Mucosa of descending colon (tissue), 3 donors: ENCODE measurements around the gene INSL3. TPM values are rescaled to one million over a fixed set of nuclear protein-coding genes. Genes with fewer than 3 reads are reported as not detected.
A peak's percentile ranks its signal among the peaks of the same experiment; 100 is the strongest.

ENCODE experiments used
- ATAC-seq: fragments of 200-7000 bp; cut with Tn5 transposase; one replicate; pipeline ENCODE4 v1.9.1; 2020; ENCODE audit warnings: mild to moderate bottlenecking, moderate library complexity
- DNase-seq, 3 donors: peaks; one replicate each; pipeline ENCODE4 v3.0.0-alpha.2; 2020
- H3K36me3 ChIP-seq: fragments of 200-600 bp; one replicate; pipeline ENCODE4 v1.8.0; 2021; ENCODE audit warnings: low read depth, mild to moderate bottlenecking
- H3K4me1 ChIP-seq: fragments of 200-600 bp; one replicate; pipeline ENCODE4 v1.8.0; 2021; ENCODE audit warnings: low read depth, mild to moderate bottlenecking
- H3K4me3 ChIP-seq: fragments of 200-600 bp; one replicate; pipeline ENCODE4 v1.8.0; 2021; ENCODE audit warnings: mild to moderate bottlenecking
- H3K9me3 ChIP-seq: fragments of 200-600 bp; one replicate; pipeline ENCODE4 v1.8.0; 2021; ENCODE audit warnings: mild to moderate bottlenecking
- intact Hi-C, 2 donors: fragments of 100-400 bp; cut with DNase I in 1 of 2; cut with micrococcal nuclease in 1 of 2; formaldehyde crosslinking; loops; one replicate each; pipeline versions ENCODE4 v1.11.0 to v1.11.1; 2022; cut with DNase I, micrococcal nuclease
- total RNA-seq, 3 donors: library from RNA; stranded (reverse); fragmentation: NEBNext Ultra II Directional in 2 of 3; extraction: Animal tissue kit (Norgen Biotek cat#: 25700) in 2 of 3; gene quantifications; one replicate each; pipeline versions ENCODE4 v1.2.1 to v1.2.4, GENCODE V29; 2021 to 2023
- TF ChIP-seq, protein P1 (sequence below): fragments of 200-600 bp; IDR thresholded peaks from one replicate; pipeline ENCODE4 v1.8.0; 2022; ENCODE audit warnings: antibody characterized with exemption, mild to moderate bottlenecking
- donor health status: DM: no; HTN: no; CAD: no; lungs with moderate emphysema.
- donor health status: DM: no; HTN: no; CAD: no.
- donor health status: DM: no; HTN: yes; CAD: no.

Gene INSL3
- total RNA-seq, 3 donors from 2014 or later = not detected

DNA sequence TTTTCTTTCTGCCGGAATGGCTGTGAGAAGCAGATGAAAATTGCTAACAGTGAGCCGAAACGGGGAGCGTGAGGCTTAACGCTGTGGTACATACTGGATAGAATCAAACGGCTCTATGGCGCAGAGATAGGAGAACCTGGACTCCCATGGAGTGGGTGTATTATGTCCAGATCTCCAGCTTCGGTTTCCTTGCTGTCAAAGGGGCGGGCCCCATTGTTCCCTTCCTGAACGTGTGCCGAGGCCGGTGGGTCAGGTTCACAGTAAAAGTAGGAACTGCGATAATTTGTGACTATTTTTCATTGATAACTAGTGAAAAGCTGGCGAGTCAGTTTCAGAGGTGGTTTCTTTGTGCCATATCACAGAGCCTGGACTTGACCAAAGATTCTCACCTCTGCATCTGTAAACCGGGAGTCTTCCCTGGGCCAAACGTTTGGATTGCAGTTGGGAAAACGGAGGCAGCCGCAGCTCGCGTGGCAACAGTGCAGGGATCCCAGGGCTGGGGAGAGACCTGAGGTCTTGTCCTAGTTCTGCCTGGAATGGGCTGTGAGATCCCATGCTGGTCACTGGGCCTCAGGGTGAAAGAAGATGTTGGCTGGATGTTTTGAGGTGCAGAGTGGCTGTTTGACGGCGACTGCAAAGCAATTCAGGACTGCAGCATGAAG, 39.1 kb upstream of the INSL3 start:
- Histone ChIP-seq H3K4me3 (peak overlapping the region; percentile 89), H3K36me3 (peaks cover 5% of the 10 kb centered on the region), H3K4me1 (peaks cover 46% of the 10 kb centered on the region), H3K9me3 (no peaks in the 10 kb centered on the region)
- no peak for ATAC-seq
- peak in 1 of 3 donors; percentile 36 for DNase-seq
- intact Hi-C loops = no loop called here
- TF ChIP-seq, protein P1, sequence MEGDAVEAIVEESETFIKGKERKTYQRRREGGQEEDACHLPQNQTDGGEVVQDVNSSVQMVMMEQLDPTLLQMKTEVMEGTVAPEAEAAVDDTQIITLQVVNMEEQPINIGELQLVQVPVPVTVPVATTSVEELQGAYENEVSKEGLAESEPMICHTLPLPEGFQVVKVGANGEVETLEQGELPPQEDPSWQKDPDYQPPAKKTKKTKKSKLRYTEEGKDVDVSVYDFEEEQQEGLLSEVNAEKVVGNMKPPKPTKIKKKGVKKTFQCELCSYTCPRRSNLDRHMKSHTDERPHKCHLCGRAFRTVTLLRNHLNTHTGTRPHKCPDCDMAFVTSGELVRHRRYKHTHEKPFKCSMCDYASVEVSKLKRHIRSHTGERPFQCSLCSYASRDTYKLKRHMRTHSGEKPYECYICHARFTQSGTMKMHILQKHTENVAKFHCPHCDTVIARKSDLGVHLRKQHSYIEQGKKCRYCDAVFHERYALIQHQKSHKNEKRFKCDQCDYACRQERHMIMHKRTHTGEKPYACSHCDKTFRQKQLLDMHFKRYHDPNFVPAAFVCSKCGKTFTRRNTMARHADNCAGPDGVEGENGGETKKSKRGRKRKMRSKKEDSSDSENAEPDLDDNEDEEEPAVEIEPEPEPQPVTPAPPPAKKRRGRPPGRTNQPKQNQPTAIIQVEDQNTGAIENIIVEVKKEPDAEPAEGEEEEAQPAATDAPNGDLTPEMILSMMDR = no peak

DNA sequence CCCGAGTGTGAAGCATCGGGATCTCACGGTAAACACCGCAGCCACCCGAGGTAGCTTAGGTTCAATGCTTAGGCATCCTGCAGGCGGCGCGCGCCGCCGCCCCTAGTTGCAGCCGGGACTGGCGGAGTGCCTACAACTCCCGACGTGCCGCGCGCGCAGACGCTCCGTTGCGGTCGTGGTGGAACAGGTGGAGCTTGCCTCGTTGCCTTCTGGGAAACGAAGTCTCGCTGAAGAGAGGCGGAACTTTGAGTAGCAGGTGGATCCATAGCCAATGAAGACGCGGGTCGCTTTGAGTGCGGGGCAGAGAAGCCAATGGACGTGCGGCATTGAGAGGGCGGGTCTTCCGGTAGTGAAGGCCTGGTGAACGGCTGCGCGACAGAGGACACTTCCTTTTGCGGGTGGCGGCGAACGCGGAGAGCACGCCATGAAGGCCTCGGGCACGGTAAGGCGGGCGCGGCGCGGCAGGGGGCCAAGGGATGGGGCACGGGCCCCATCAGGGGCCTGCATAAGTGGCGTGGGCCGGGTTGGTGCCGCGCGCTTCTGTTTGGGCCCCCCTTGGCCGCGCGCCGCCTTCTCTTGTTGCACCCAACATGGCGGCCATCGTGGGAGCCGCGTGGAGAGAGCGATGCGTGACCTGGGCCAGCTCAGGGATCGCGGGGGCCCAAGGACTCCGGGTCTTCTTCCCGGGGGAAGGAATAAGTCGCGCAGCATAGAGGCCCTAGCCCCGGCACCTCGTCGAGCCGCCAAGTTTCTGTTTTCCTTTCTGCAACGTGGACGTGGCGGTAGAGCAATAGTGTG, 38.4 kb upstream of the INSL3 start, which contains the start of gene RPL18A:
RPL18A (plus strand) TSS at position 378 of the 798 bp plus-strand sequence; CDS start at position 425, 47 bp downstream.
- intact Hi-C loops = loop anchor here (2.0 to 10.0 kb wide), 3 partner anchors 65 to 155 kb away; partner anchors contain the start of genes B3GNT3 (in 1 of the 2) and CCDC124 (in 1 of the 2)
- Histone ChIP-seq H3K4me1 (peaks cover 39% of the 10 kb centered on the region), H3K9me3 (no peaks in the 10 kb centered on the region), H3K4me3 (peak within 1 kb of the TSS; percentile 89), H3K36me3 (peaks cover 5% of the 10 kb centered on the region)
- TF ChIP-seq, protein P1 = peak; percentile 78
- peak; percentile 94 for ATAC-seq
- peak; percentile 98 to 99 (median 99) for DNase-seq

DNA sequence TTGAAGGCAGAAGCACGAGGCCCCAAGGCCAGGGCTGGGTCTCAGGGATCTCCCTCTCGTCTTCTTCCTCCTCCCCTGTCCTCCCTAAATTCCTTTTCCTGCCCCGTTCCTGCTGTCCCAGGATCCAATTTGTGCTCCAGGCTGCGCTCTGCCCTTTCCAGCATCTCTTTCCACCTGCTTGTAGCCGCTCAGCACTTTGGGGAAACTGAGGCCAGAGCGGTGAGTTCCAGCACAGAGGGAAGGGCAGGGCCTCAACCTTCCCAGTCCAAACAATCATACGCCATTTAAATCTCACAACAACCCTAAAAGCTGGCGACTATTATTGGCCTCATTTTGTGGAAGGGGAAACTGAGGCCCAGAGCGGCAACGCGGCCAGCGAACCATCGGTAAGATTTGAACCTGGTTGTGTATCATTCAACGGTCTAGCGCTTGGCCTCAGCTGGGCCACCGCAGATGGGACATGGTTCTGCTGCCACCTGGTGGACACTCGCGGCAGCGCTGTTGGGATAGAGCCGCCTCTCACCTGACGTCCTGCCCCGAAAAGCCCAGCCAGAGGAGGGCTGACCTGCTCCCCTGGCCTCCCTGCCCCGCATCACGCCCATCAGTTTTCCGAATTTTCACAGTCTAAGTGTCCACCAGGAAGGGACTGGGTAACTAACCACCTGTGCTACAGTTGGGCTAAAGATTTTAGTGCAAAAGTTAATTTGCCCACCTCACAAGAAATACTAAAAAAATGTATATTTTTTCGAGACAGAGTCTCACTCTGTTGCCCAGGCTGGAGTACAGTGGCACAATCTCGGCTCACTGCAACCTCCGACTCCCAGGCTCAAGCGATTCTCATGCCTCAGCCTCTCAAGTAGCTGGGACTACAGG, 34.2 kb upstream of the INSL3 start:
- Histone ChIP-seq H3K36me3 (no peaks in the 10 kb centered on the region), H3K9me3 (no peaks in the 10 kb centered on the region), H3K4me3 (no peak overlapping the region), H3K4me1 (peaks cover 8% of the 10 kb centered on the region)
- DNase-seq (peak; percentile 89 to 95 (median 93)), ATAC-seq (peak; percentile 63)
- TF ChIP-seq, protein P1 = peak; percentile 94
- intact Hi-C loops = loop anchor here (10.0 kb wide), 2 partner anchors 61 to 151 kb away; partner anchors contain the start of gene B3GNT3 (in 1 of the 2)

DNA sequence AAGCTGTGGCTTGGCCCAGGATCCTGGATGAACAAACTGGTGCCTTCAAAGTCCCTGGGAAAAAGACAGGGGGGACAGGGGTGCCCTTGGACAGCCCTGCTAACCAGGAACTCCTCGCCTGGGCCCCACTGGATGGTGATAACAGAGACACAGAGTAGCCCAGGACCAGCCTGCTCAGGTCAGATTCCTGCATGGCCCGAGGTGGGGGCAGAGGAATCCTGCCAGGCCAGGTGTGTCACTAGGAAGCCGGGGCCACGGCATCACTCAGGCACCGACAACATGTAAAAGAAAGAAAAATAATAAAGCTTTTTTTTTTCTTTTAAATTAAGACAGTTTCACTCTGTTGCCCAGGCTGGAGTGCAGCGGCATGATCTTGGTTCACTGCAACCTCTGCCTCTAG, 32.7 kb upstream of the INSL3 start:
- intact Hi-C loops = loop anchor here (10.0 kb wide), 2 partner anchors 59 to 149 kb away; partner anchors contain the start of gene B3GNT3 (in 1 of the 2)
- DNase-seq = no peak
- Histone ChIP-seq H3K36me3 (no peaks in the 10 kb centered on the region), H3K4me3 (no peak overlapping the region), H3K9me3 (no peaks in the 10 kb centered on the region), H3K4me1 (peaks cover under 1% of the 10 kb centered on the region)
- no peak for ATAC-seq
- TF ChIP-seq, protein P1 = no peak
